LoVo (cell line): ENCODE results near the gene ATP11A.

Experiments
- DNase-seq: peaks from one replicate; pipeline ENCODE4 v3.0.0-alpha.2; 2016; ENCODE audit warnings: low spot score

ATP11A gene

GRCh38 chr13:112709825-112710783, 20.3 kb downstream of the ATP11A start:
- DNase-seq: no peak

- no peak for DNase-seq
Measured at GRCh38 chr13:112710855-112711527, 21.2 kb downstream of the ATP11A start.

GRCh38 chr13:112711528-112712265, 21.9 kb downstream of the ATP11A start:
- DNase-seq: peak; percentile 93

GRCh38 chr13:112712451-112713207, 22.8 kb downstream of the ATP11A start:
- no peak for DNase-seq

- no peak for DNase-seq
Measured at GRCh38 chr13:112713517-112714253, 23.8 kb downstream of the ATP11A start.

GRCh38 chr13:112714376-112715174, 24.7 kb downstream of the ATP11A start:
- no peak for DNase-seq

- no peak for DNase-seq
Measured at GRCh38 chr13:112715210-112715609, 25.4 kb downstream of the ATP11A start.

- DNase-seq: no peak
Measured at GRCh38 chr13:112715715-112716460, 26.1 kb downstream of the ATP11A start.

- no peak for DNase-seq
Measured at GRCh38 chr13:112716461-112716820, 26.6 kb downstream of the ATP11A start.

GRCh38 chr13:112716841-112717520, 27.1 kb downstream of the ATP11A start:
- no peak for DNase-seq

- no peak for DNase-seq
Measured at GRCh38 chr13:112718318-112718717, 28.5 kb downstream of the ATP11A start.

GRCh38 chr13:112719016-112719415, 29.2 kb downstream of the ATP11A start:
- no peak for DNase-seq

- DNase-seq: no peak
Measured at GRCh38 chr13:112719556-112719955, 29.7 kb downstream of the ATP11A start.

- no peak for DNase-seq
Measured at GRCh38 chr13:112720251-112720650, 30.4 kb downstream of the ATP11A start.

GRCh38 chr13:112720814-112721197, 31.0 kb downstream of the ATP11A start:
- DNase-seq: no peak

- no peak for DNase-seq
Measured at GRCh38 chr13:112721198-112722104, 31.6 kb downstream of the ATP11A start.

- peak; percentile 80 for DNase-seq
Measured at GRCh38 chr13:112722433-112723263, 32.8 kb downstream of the ATP11A start.
